ENCODE results near the gene P2RY6.

The P2RY6 gene

GRCh38 chr11:73275381-73275750, 3.2 kb downstream of the P2RY6 start:
- DNase-seq (ENCODE audit: low read depth in 2 of 2, low spot score in 1 of 2), result no peak

GRCh38 chr11:73277467-73277866, 5.3 kb downstream of the P2RY6 start:
- no peak for DNase-seq (ENCODE audit: low read depth in 2 of 2, low spot score in 1 of 2)

- no peak for DNase-seq (ENCODE audit: low read depth in 2 of 2, low spot score in 1 of 2)
Measured at GRCh38 chr11:73280626-73281025, 8.5 kb downstream of the P2RY6 start.

- DNase-seq (ENCODE audit: low read depth in 2 of 2, low spot score in 1 of 2), result no peak
Measured at GRCh38 chr11:73281201-73281741, 9.1 kb downstream of the P2RY6 start.

GRCh38 chr11:73281796-73282660, 9.9 kb downstream of the P2RY6 start:
- DNase-seq (ENCODE audit: low read depth in 2 of 2, low spot score in 1 of 2), result no peak

- no peak for DNase-seq (ENCODE audit: low read depth in 2 of 2, low spot score in 1 of 2)
Measured at GRCh38 chr11:73283276-73284000, 11.3 kb downstream of the P2RY6 start.

GRCh38 chr11:73284106-73284505, 12.0 kb downstream of the P2RY6 start:
- no peak for DNase-seq (ENCODE audit: low read depth in 2 of 2, low spot score in 1 of 2)

GRCh38 chr11:73285721-73286120, 13.6 kb downstream of the P2RY6 start:
- no peak for DNase-seq (ENCODE audit: low read depth in 2 of 2, low spot score in 1 of 2)

GRCh38 chr11:73286240-73286810, 14.2 kb downstream of the P2RY6 start:
- DNase-seq (ENCODE audit: low read depth in 2 of 2, low spot score in 1 of 2), result no peak

- DNase-seq (ENCODE audit: low read depth in 2 of 2, low spot score in 1 of 2), result no peak
Measured at GRCh38 chr11:73287400-73288101, 15.4 kb downstream of the P2RY6 start.

- no peak for DNase-seq (ENCODE audit: low read depth in 2 of 2, low spot score in 1 of 2)
Measured at GRCh38 chr11:73288192-73288872, 16.2 kb downstream of the P2RY6 start.

GRCh38 chr11:73288873-73289707, 17.0 kb downstream of the P2RY6 start:
- peak in 1 of 2 donors; percentile 6 for DNase-seq (ENCODE audit: low read depth in 2 of 2, low spot score in 1 of 2)

- DNase-seq (ENCODE audit: low read depth in 2 of 2, low spot score in 1 of 2), result no peak
Measured at GRCh38 chr11:73290536-73290935, 18.4 kb downstream of the P2RY6 start.

- no peak for DNase-seq (ENCODE audit: low read depth in 2 of 2, low spot score in 1 of 2)
Measured at GRCh38 chr11:73291196-73291595, 19.1 kb downstream of the P2RY6 start.

GRCh38 chr11:73291781-73292524, 19.8 kb downstream of the P2RY6 start:
- DNase-seq (ENCODE audit: low read depth in 2 of 2, low spot score in 1 of 2), result no peak

GRCh38 chr11:73292525-73292894, 20.4 kb downstream of the P2RY6 start:
- DNase-seq (ENCODE audit: low read depth in 2 of 2, low spot score in 1 of 2), result no peak

- no peak for DNase-seq (ENCODE audit: low read depth in 2 of 2, low spot score in 1 of 2)
Measured at GRCh38 chr11:73293356-73293936, 21.3 kb downstream of the P2RY6 start.

- DNase-seq (ENCODE audit: low read depth in 2 of 2, low spot score in 1 of 2), result no peak
Measured at GRCh38 chr11:73294604-73295003, 22.5 kb downstream of the P2RY6 start.
